CD1c-positive myeloid dendritic cell (primary cell): ENCODE results near the gene RASAL3.
A peak's percentile ranks its signal among the peaks of the same experiment; 100 is the strongest.
"Not testable (repeated sequence)": the region's sequence is repeated elsewhere in the genome, so short reads cannot be mapped to it uniquely, and the experiment has no call there.

ENCODE experiments used
- DNase-seq: peaks from one replicate; pipeline ENCODE4 v3.0.0-alpha.2; 2016; ENCODE audit errors: extremely low spot score

The RASAL3 gene

GRCh38 chr19:15464394-15465385 lies at the start of gene RASAL3:
RASAL3 (minus strand) TSS chr19:15464544; CDS start chr19:15464358, 186 bp downstream.
- no peak for DNase-seq

GRCh38 chr19:15511671-15512424 lies 47.5 kb upstream of the RASAL3 start:
- no peak for DNase-seq

GRCh38 chr19:15508035-15508710 lies 43.8 kb upstream of the RASAL3 start, which contains the start of gene CYP4F22:
CYP4F22 (plus strand) TSS chr19:15508525; CDS start chr19:15525337, 16,812 bp downstream.
- DNase-seq, result no peak

- no peak for DNase-seq
Measured at GRCh38 chr19:15507068-15508034, 43.0 kb upstream of the RASAL3 start.

- no peak for DNase-seq
Measured at GRCh38 chr19:15506074-15506571, 41.8 kb upstream of the RASAL3 start.

GRCh38 chr19:15502264-15502663 lies 37.9 kb upstream of the RASAL3 start:
- no peak for DNase-seq

- DNase-seq, result no peak
Measured at GRCh38 chr19:15501596-15501995, 37.3 kb upstream of the RASAL3 start.

GRCh38 chr19:15498910-15499309 lies 34.6 kb upstream of the RASAL3 start:
- DNase-seq, result no peak

- DNase-seq, result no peak
Measured at GRCh38 chr19:15498156-15498858, 34.0 kb upstream of the RASAL3 start.

GRCh38 chr19:15495151-15495550 lies 30.8 kb upstream of the RASAL3 start:
- DNase-seq, result no peak

- DNase-seq, result no peak
Measured at GRCh38 chr19:15488489-15489226, 24.3 kb upstream of the RASAL3 start.

GRCh38 chr19:15487038-15487437 lies 22.7 kb upstream of the RASAL3 start:
- DNase-seq, result no peak

GRCh38 chr19:15485768-15486167 lies 21.4 kb upstream of the RASAL3 start:
- not testable (repeated sequence) for DNase-seq

GRCh38 chr19:15480996-15481395 lies 16.7 kb upstream of the RASAL3 start:
- not testable (repeated sequence) for DNase-seq

GRCh38 chr19:15479391-15480345 lies 15.3 kb upstream of the RASAL3 start, which contains the start of gene PGLYRP2:
PGLYRP2 (minus strand) TSS chr19:15479501; CDS start chr19:15479371, 130 bp downstream.
- peak; percentile 39 for DNase-seq

- DNase-seq, result no peak
Measured at GRCh38 chr19:15476325-15476724, 12.0 kb upstream of the RASAL3 start.

GRCh38 chr19:15475611-15476010 lies 11.3 kb upstream of the RASAL3 start:
- DNase-seq, result no peak

- DNase-seq, result no peak
Measured at GRCh38 chr19:15475169-15475568, 10.8 kb upstream of the RASAL3 start.
